ENCODE measurements around the gene SFXN4. TPM values are rescaled to one million over a fixed set of nuclear protein-coding genes. Genes with fewer than 3 reads are reported as not detected.

SFXN4 gene
- total RNA-seq, 1 experiment from 2014 or later: 67.0 TPM

GRCh38 chr10:119129721-119130120 lies 35.8 kb downstream of the SFXN4 start:
- DNase-seq (ENCODE audit: low read depth, low spot score) (no peak), ATAC-seq (no peak)
- no peaks in the 10 kb centered on the region for H3K9me3 ChIP-seq (ENCODE audit: control insufficient read depth, insufficient read depth, low read depth, low read length)
- ChIA-PET POLR2A (no interaction called here), CTCF (no interaction called here)
- no TSS peak for BruUV-seq (replicated peaks)
- in situ Hi-C loops (cut with HindIII; ENCODE audit: low pct_unique_long_range_greater_than_20kb, low sequenced_read_pairs) (no loop called here), intact Hi-C loops (cut with micrococcal nuclease; ENCODE audit: unreplicated experiment) (no loop called here)
- no peak overlapping the region for H3K27ac ChIP-seq (ENCODE audit: low read length)
- no peak overlapping the region for H3K4me3 ChIP-seq (ENCODE audit: low read depth in 2 of 2, low read length in 2 of 2)
- peaks cover 13% of the 10 kb centered on the region for H3K36me3 ChIP-seq (ENCODE audit: control insufficient read depth, insufficient read depth, low read length)
- H3K4me1 ChIP-seq (ENCODE audit: control insufficient read depth, insufficient read depth, low read length): peaks cover 6% of the 10 kb centered on the region; the same call in 1 of the 2 replicates
- TF ChIP-seq, protein P1, sequence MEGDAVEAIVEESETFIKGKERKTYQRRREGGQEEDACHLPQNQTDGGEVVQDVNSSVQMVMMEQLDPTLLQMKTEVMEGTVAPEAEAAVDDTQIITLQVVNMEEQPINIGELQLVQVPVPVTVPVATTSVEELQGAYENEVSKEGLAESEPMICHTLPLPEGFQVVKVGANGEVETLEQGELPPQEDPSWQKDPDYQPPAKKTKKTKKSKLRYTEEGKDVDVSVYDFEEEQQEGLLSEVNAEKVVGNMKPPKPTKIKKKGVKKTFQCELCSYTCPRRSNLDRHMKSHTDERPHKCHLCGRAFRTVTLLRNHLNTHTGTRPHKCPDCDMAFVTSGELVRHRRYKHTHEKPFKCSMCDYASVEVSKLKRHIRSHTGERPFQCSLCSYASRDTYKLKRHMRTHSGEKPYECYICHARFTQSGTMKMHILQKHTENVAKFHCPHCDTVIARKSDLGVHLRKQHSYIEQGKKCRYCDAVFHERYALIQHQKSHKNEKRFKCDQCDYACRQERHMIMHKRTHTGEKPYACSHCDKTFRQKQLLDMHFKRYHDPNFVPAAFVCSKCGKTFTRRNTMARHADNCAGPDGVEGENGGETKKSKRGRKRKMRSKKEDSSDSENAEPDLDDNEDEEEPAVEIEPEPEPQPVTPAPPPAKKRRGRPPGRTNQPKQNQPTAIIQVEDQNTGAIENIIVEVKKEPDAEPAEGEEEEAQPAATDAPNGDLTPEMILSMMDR (IDR thresholded peaks at IDR 0.05): no peak
- TF ChIP-seq POLR2AphosphoS5 (IDR thresholded peaks at IDR 0.05; ENCODE audit: low read depth, low read length) (no peak), SIN3A (IDR thresholded peaks at IDR 0.05; ENCODE audit: borderline replicate concordance, insufficient read depth, low read depth, low read length) (no peak)
- TF ChIP-seq, protein P2, sequence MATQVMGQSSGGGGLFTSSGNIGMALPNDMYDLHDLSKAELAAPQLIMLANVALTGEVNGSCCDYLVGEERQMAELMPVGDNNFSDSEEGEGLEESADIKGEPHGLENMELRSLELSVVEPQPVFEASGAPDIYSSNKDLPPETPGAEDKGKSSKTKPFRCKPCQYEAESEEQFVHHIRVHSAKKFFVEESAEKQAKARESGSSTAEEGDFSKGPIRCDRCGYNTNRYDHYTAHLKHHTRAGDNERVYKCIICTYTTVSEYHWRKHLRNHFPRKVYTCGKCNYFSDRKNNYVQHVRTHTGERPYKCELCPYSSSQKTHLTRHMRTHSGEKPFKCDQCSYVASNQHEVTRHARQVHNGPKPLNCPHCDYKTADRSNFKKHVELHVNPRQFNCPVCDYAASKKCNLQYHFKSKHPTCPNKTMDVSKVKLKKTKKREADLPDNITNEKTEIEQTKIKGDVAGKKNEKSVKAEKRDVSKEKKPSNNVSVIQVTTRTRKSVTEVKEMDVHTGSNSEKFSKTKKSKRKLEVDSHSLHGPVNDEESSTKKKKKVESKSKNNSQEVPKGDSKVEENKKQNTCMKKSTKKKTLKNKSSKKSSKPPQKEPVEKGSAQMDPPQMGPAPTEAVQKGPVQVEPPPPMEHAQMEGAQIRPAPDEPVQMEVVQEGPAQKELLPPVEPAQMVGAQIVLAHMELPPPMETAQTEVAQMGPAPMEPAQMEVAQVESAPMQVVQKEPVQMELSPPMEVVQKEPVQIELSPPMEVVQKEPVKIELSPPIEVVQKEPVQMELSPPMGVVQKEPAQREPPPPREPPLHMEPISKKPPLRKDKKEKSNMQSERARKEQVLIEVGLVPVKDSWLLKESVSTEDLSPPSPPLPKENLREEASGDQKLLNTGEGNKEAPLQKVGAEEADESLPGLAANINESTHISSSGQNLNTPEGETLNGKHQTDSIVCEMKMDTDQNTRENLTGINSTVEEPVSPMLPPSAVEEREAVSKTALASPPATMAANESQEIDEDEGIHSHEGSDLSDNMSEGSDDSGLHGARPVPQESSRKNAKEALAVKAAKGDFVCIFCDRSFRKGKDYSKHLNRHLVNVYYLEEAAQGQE (IDR thresholded peaks at IDR 0.05; ENCODE audit: insufficient read depth in 1 of 2, low read depth in 2 of 2, low read length in 1 of 2): no peak
- H3K27me3 ChIP-seq (ENCODE audit: control insufficient read depth, insufficient read depth, low read length): no peaks in the 10 kb centered on the region

GRCh38 chr10:119125942-119126341 lies 39.6 kb downstream of the SFXN4 start:
- H3K36me3 ChIP-seq (ENCODE audit: control insufficient read depth, insufficient read depth, low read length): peaks cover 9% of the 10 kb centered on the region
- POLR2A ChIA-PET: no interaction called here
- in situ Hi-C loops (cut with HindIII; ENCODE audit: low pct_unique_long_range_greater_than_20kb, low sequenced_read_pairs): no loop called here
- intact Hi-C loops (cut with micrococcal nuclease; ENCODE audit: unreplicated experiment): no loop called here
- DNase-seq (ENCODE audit: low read depth, low spot score) (no peak), ATAC-seq (no peak)
- no TSS peak for BruUV-seq (replicated peaks)
- TF ChIP-seq TCF7L2 (IDR thresholded peaks at IDR 0.05; ENCODE audit: low read depth, low read length) (no peak), POLR2AphosphoS5 (IDR thresholded peaks at IDR 0.05; ENCODE audit: low read depth, low read length) (no peak), SIN3A (IDR thresholded peaks at IDR 0.05; ENCODE audit: borderline replicate concordance, insufficient read depth, low read depth, low read length) (no peak)
- TF ChIP-seq, protein P1 (IDR thresholded peaks at IDR 0.05): no peak
- TF ChIP-seq, protein P2 (IDR thresholded peaks at IDR 0.05; ENCODE audit: insufficient read depth in 1 of 2, low read depth in 2 of 2, low read length in 1 of 2): no peak
- H3K27me3 ChIP-seq (ENCODE audit: control insufficient read depth, insufficient read depth, low read length): no peaks in the 10 kb centered on the region
- CTCF ChIA-PET: no interaction called here
- H3K9me3 ChIP-seq (ENCODE audit: control insufficient read depth, insufficient read depth, low read depth, low read length): no peaks in the 10 kb centered on the region
- no peak overlapping the region for H3K4me3 ChIP-seq (ENCODE audit: low read depth in 2 of 2, low read length in 2 of 2)
- peaks cover 3% of the 10 kb centered on the region; the same call in 1 of the 2 replicates for H3K4me1 ChIP-seq (ENCODE audit: control insufficient read depth, insufficient read depth, low read length)
- H3K27ac ChIP-seq (ENCODE audit: low read length): no peak overlapping the region

Data from Panc1 (cell line).